Endothelial cell of umbilical vein (primary cell): ENCODE measurements around the gene YY1. TPM values are rescaled to one million over a fixed set of nuclear protein-coding genes. Genes with fewer than 3 reads are reported as not detected.

Source experiments
- BruUV-seq: library from RNA; stranded (reverse); fragments of 400-500 nt; replicated peaks from 2 replicates; lab custom pipeline; 2021; lab: Mats Ljungman, UMichigan
- CTCF ChIA-PET: fragments of 300-600, 350-600 bp; sonication (Branson Sonifier 250); formaldehyde crosslinking; loops from one replicate; lab custom pipeline; 2021; ENCODE audit warnings: antibody characterized with exemption, inconsistent platforms; lab: Charles Lee
- POLR2A ChIA-PET: fragments of 300-600, 350-600 bp; sonication (Branson Sonifier 250); formaldehyde crosslinking; loops from one replicate; lab custom pipeline; 2021; ENCODE audit warnings: antibody characterized with exemption, inconsistent platforms; lab: Charles Lee
- DNase-seq: peaks from one replicate; pipeline ENCODE4 v3.0.0-alpha.2; 2011; ENCODE audit warnings: low read depth, low spot score
- FAIRE-seq: peaks from 2 replicates; lab custom pipeline; 2011; peaks lifted over from hg19 to GRCh38; lab: Jason Lieb, UNC
- H2AFZ ChIP-seq: 2 replicates; pipeline ENCODE4 v1.6.0; 2012; ENCODE audit warnings: low read depth, low read length, control low read depth, inconsistent platforms
- H3K27ac ChIP-seq: 2 replicates; pipeline ENCODE4 v1.5.1; 2011; ENCODE audit warnings: low read depth, mild to moderate bottlenecking, control low read depth, low read length, moderate library complexity; ENCODE audit not compliant: insufficient read depth
- H3K27me3 ChIP-seq, 2 experiments: 2 replicates each; pipeline versions ENCODE4 v1.6.0 to v1.6.1; 2011; ENCODE audit warnings: low read length in 2 of 2, mixed read lengths in 1 of 2; ENCODE audit not compliant: control insufficient read depth in 2 of 2, insufficient read depth in 2 of 2
- H3K36me3 ChIP-seq, 2 experiments: 2 replicates in 1 of 2; 3 replicates in 1 of 2; pipeline ENCODE4 v1.5.1; 2011; ENCODE audit warnings: low read length in 2 of 2, mild to moderate bottlenecking in 1 of 2, moderate library complexity in 1 of 2; ENCODE audit not compliant: control insufficient read depth in 2 of 2, insufficient read depth in 2 of 2; ENCODE audit errors: extremely low read depth in 1 of 2
- H3K4me1 ChIP-seq: 3 replicates; pipeline ENCODE4 v1.5.1; 2011; ENCODE audit warnings: mild to moderate bottlenecking, low read length; ENCODE audit not compliant: control insufficient read depth, insufficient read depth; ENCODE audit errors: extremely low read depth
- H3K4me2 ChIP-seq: 2 replicates; pipeline ENCODE4 v1.6.1; 2011; ENCODE audit warnings: low read length, control low read depth, mixed read lengths; ENCODE audit not compliant: insufficient read depth
- H3K4me3 ChIP-seq, 3 experiments: fragments of 200-600 bp in 1 of 3; sonication (generic), shearing (Covaris generic) in 1 of 3; replicated peaks in 1 of 3; 2 replicates each; pipeline ENCODE4 v1.5.1; 2011 to 2016; ENCODE audit warnings: control low read depth in 3 of 3, low read length in 3 of 3, mild to moderate bottlenecking in 2 of 3, inconsistent platforms in 1 of 3, low read depth in 1 of 3, moderate library complexity in 1 of 3; ENCODE audit not compliant: insufficient read depth in 1 of 3
- H3K79me2 ChIP-seq: 2 replicates; pipeline ENCODE4 v1.6.0; 2012; ENCODE audit warnings: low read length, inconsistent platforms; ENCODE audit not compliant: control insufficient read depth, insufficient read depth
- H3K9ac ChIP-seq: replicated peaks from 2 replicates; pipeline ENCODE3; 2011; ENCODE audit warnings: low read length, control low read depth; ENCODE audit not compliant: insufficient read depth; ENCODE audit errors: extremely low read depth
- H3K9me1 ChIP-seq: replicated peaks from 3 replicates; pipeline ENCODE4 v1.6.0; 2011; ENCODE audit warnings: mild to moderate bottlenecking, low read length; ENCODE audit not compliant: control insufficient read depth, insufficient read depth; ENCODE audit errors: extremely low read depth
- H3K9me3 ChIP-seq: replicated peaks from 2 replicates; pipeline ENCODE4 v1.5.1; 2012; ENCODE audit warnings: low read length, inconsistent platforms; ENCODE audit not compliant: control insufficient read depth, insufficient read depth
- H4K20me1 ChIP-seq: replicated peaks from 2 replicates; pipeline ENCODE3; 2011; ENCODE audit warnings: mild to moderate bottlenecking, low read length; ENCODE audit not compliant: control insufficient read depth, insufficient read depth; ENCODE audit errors: extremely low read depth
- EZH2 ChIP-seq: IDR thresholded peaks from 2 replicates; pipeline ENCODE4 v1.6.1; 2012; ENCODE audit warnings: borderline replicate concordance, low read depth, mild to moderate bottlenecking, moderate library complexity, low read length, inconsistent platforms; ENCODE audit not compliant: severe bottlenecking
- FOS ChIP-seq: IDR thresholded peaks from 2 replicates; pipeline ENCODE4 v1.6.1; 2011; ENCODE audit warnings: mild to moderate bottlenecking, low read length, moderate library complexity, borderline replicate concordance; ENCODE audit not compliant: insufficient read depth
- GATA2 ChIP-seq: IDR thresholded peaks from 2 replicates; pipeline ENCODE4 v1.7.0; 2011; ENCODE audit warnings: low read depth, mild to moderate bottlenecking, moderate library complexity, mixed read lengths, low read length; ENCODE audit not compliant: insufficient read length, insufficient read depth
- JUN ChIP-seq: IDR thresholded peaks from 2 replicates; pipeline ENCODE4 v1.6.1; 2011; ENCODE audit warnings: borderline replicate concordance, low read depth; ENCODE audit not compliant: insufficient read length, insufficient read depth
- MYC ChIP-seq: IDR thresholded peaks from one replicate; pipeline ENCODE4 v1.6.1; 2011; ENCODE audit warnings: mild to moderate bottlenecking, low read depth, low read length
- POLR2A ChIP-seq: IDR thresholded peaks from 2 replicates; pipeline ENCODE4 v1.6.1; 2012; ENCODE audit warnings: low read depth, mild to moderate bottlenecking, control low read depth, low read length
- POLR2AphosphoS5 ChIP-seq: IDR thresholded peaks from 2 replicates; pipeline ENCODE4 v1.6.1; 2012; ENCODE audit warnings: low read depth, mild to moderate bottlenecking, control low read depth, low read length, moderate library complexity; ENCODE audit not compliant: insufficient read depth
- dilution Hi-C: fragments of 300-500 bp; cut with MboI; formaldehyde crosslinking; loops from one replicate; pipeline ENCODE4 v1.15.0; 2019; ENCODE audit warnings: low sequenced_read_pairs; ENCODE audit not compliant: extremely low pct_ligation_motif_present
- intact Hi-C: fragments of 100-400 bp; cut with micrococcal nuclease; formaldehyde crosslinking; loops from one replicate; pipeline ENCODE4 v1.10.0; 2022
- polyA plus RNA-seq, 4 experiments: library from polyadenylated mRNA; depleted of rRNA in 3 of 4; stranded (reverse) in 3 of 4; unstranded in 1 of 4; fragments of >200 nt; gene quantifications; 2 replicates each; pipeline versions ENCODE4 v1.2.1 to v1.2.3, GENCODE V29; 2011 to 2012; ENCODE audit warnings: missing spikeins in 1 of 4
- total RNA-seq: library from RNA; stranded (reverse); gene quantifications from 2 replicates; pipeline ENCODE4 v1.2.3, GENCODE V29; 2021
- TF ChIP-seq, protein P1 (sequence below): IDR thresholded peaks from 2 replicates; pipeline ENCODE4 v1.6.1; 2011; ENCODE audit not compliant: insufficient read depth, insufficient read length
- TF ChIP-seq, protein P2 (sequence below), 2 donors: IDR thresholded peaks; 1 replicate in 1 of 2; 2 replicates in 1 of 2; pipeline ENCODE4 v1.5.1; 2011; ENCODE audit warnings: low read length in 2 of 2, mild to moderate bottlenecking in 2 of 2, moderate library complexity in 2 of 2, control low read depth in 1 of 2, inconsistent platforms in 1 of 2, low read depth in 1 of 2; ENCODE audit not compliant: insufficient read depth in 1 of 2; ENCODE audit errors: extremely low read depth in 1 of 2

YY1 gene
- total and polyA plus RNA-seq, 2 donors (not counting 3 experiments of a cell fraction or from before 2014, with no cell fraction given): 23.5 to 78.6 TPM

DNA sequence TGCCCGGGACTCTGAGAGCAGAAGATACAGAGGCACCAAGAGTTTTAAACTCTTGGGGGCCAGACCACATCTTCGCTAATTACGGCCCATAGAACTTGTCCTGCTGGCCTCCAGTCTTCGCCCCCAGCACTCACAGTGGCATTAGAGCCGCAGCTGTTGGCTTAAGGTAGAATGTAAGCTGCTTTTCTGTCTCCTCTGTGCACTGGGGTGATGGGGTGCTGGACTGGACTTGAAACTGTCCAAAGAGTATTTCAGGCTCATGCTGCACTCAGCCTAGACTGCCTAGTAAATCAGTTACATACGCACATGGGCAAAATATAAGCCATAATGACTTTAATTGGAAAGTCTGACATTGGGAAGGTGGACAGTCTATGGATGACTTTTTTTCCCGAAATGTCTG is 29.0 kb downstream of the YY1 start:
- TF ChIP-seq, protein P1, sequence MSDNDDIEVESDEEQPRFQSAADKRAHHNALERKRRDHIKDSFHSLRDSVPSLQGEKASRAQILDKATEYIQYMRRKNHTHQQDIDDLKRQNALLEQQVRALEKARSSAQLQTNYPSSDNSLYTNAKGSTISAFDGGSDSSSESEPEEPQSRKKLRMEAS: no peak
- TF ChIP-seq POLR2A (no peak), EZH2 (no peak), GATA2 (no peak), POLR2AphosphoS5 (no peak), FOS (no peak), MYC (no peak), JUN (no peak)
- TF ChIP-seq, protein P2, sequence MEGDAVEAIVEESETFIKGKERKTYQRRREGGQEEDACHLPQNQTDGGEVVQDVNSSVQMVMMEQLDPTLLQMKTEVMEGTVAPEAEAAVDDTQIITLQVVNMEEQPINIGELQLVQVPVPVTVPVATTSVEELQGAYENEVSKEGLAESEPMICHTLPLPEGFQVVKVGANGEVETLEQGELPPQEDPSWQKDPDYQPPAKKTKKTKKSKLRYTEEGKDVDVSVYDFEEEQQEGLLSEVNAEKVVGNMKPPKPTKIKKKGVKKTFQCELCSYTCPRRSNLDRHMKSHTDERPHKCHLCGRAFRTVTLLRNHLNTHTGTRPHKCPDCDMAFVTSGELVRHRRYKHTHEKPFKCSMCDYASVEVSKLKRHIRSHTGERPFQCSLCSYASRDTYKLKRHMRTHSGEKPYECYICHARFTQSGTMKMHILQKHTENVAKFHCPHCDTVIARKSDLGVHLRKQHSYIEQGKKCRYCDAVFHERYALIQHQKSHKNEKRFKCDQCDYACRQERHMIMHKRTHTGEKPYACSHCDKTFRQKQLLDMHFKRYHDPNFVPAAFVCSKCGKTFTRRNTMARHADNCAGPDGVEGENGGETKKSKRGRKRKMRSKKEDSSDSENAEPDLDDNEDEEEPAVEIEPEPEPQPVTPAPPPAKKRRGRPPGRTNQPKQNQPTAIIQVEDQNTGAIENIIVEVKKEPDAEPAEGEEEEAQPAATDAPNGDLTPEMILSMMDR (IDR thresholded peaks at IDR 0.05; ENCODE audit: extremely low read depth in 1 of 2, insufficient read depth in 1 of 2, low read depth in 1 of 2, low read length in 2 of 2): no peak
- Histone ChIP-seq H3K27ac (no peak overlapping the region), H3K9ac (no peak overlapping the region), H4K20me1 (no peaks in the 10 kb centered on the region), H3K9me1 (no peaks in the 10 kb centered on the region), H3K36me3 (peaks cover 3 to 15% of the 10 kb centered on the region in 2 experiments), H3K27me3 (no peaks in the 10 kb centered on the region), H3K4me3 (no peak overlapping the region), H3K9me3 (no peaks in the 10 kb centered on the region), H2AFZ (no peak overlapping the region), H3K4me1 (no peaks in the 10 kb centered on the region), H3K79me2 (peaks cover 85% of the 10 kb centered on the region), H3K4me2 (no peak overlapping the region)
- intact Hi-C loops (no loop called here), dilution Hi-C loops (no loop called here)
- BruUV-seq: no TSS peak
- DNase-seq (no peak), FAIRE-seq (no peak)
- ChIA-PET CTCF (interaction anchor here (0.8 to 1.4 kb wide), 4 partner anchors 10 to 35 kb away, joined by 3 read pairs; no protein-coding TSS in a partner anchor), POLR2A (no interaction called here)
